Endothelial cell of umbilical vein (primary cell): ENCODE results near the gene ACTN3. TPM values are rescaled to one million over a fixed set of nuclear protein-coding genes. Genes with fewer than 3 reads are reported as not detected.

Experiments
- BruUV-seq: library from RNA; stranded (reverse); fragments of 400-500 nt; replicated peaks from 2 replicates; lab custom pipeline; 2021; lab: Mats Ljungman, UMichigan
- CTCF ChIA-PET: fragments of 300-600, 350-600 bp; sonication (Branson Sonifier 250); formaldehyde crosslinking; loops from one replicate; lab custom pipeline; 2021; ENCODE audit warnings: antibody characterized with exemption, inconsistent platforms; lab: Charles Lee
- POLR2A ChIA-PET: fragments of 300-600, 350-600 bp; sonication (Branson Sonifier 250); formaldehyde crosslinking; loops from one replicate; lab custom pipeline; 2021; ENCODE audit warnings: antibody characterized with exemption, inconsistent platforms; lab: Charles Lee
- DNase-seq: peaks from one replicate; pipeline ENCODE4 v3.0.0-alpha.2; 2011; ENCODE audit warnings: low read depth, low spot score
- FAIRE-seq: peaks from 2 replicates; lab custom pipeline; 2011; peaks lifted over from hg19 to GRCh38; lab: Jason Lieb, UNC
- H2AFZ ChIP-seq: 2 replicates; pipeline ENCODE4 v1.6.0; 2012; ENCODE audit warnings: low read depth, low read length, control low read depth, inconsistent platforms
- H3K27ac ChIP-seq: 2 replicates; pipeline ENCODE4 v1.5.1; 2011; ENCODE audit warnings: low read depth, mild to moderate bottlenecking, control low read depth, low read length, moderate library complexity; ENCODE audit not compliant: insufficient read depth
- H3K27me3 ChIP-seq, 2 experiments: 2 replicates each; pipeline versions ENCODE4 v1.6.0 to v1.6.1; 2011; ENCODE audit warnings: low read length in 2 of 2, mixed read lengths in 1 of 2; ENCODE audit not compliant: control insufficient read depth in 2 of 2, insufficient read depth in 2 of 2
- H3K36me3 ChIP-seq, 2 experiments: 2 replicates in 1 of 2; 3 replicates in 1 of 2; pipeline ENCODE4 v1.5.1; 2011; ENCODE audit warnings: low read length in 2 of 2, mild to moderate bottlenecking in 1 of 2, moderate library complexity in 1 of 2; ENCODE audit not compliant: control insufficient read depth in 2 of 2, insufficient read depth in 2 of 2; ENCODE audit errors: extremely low read depth in 1 of 2
- H3K4me1 ChIP-seq: 3 replicates; pipeline ENCODE4 v1.5.1; 2011; ENCODE audit warnings: mild to moderate bottlenecking, low read length; ENCODE audit not compliant: control insufficient read depth, insufficient read depth; ENCODE audit errors: extremely low read depth
- H3K4me2 ChIP-seq: 2 replicates; pipeline ENCODE4 v1.6.1; 2011; ENCODE audit warnings: low read length, control low read depth, mixed read lengths; ENCODE audit not compliant: insufficient read depth
- H3K4me3 ChIP-seq, 3 experiments: fragments of 200-600 bp in 1 of 3; sonication (generic), shearing (Covaris generic) in 1 of 3; replicated peaks in 1 of 3; 2 replicates each; pipeline ENCODE4 v1.5.1; 2011 to 2016; ENCODE audit warnings: control low read depth in 3 of 3, low read length in 3 of 3, mild to moderate bottlenecking in 2 of 3, inconsistent platforms in 1 of 3, low read depth in 1 of 3, moderate library complexity in 1 of 3; ENCODE audit not compliant: insufficient read depth in 1 of 3
- H3K79me2 ChIP-seq: 2 replicates; pipeline ENCODE4 v1.6.0; 2012; ENCODE audit warnings: low read length, inconsistent platforms; ENCODE audit not compliant: control insufficient read depth, insufficient read depth
- H3K9ac ChIP-seq: replicated peaks from 2 replicates; pipeline ENCODE3; 2011; ENCODE audit warnings: low read length, control low read depth; ENCODE audit not compliant: insufficient read depth; ENCODE audit errors: extremely low read depth
- H3K9me1 ChIP-seq: replicated peaks from 3 replicates; pipeline ENCODE4 v1.6.0; 2011; ENCODE audit warnings: mild to moderate bottlenecking, low read length; ENCODE audit not compliant: control insufficient read depth, insufficient read depth; ENCODE audit errors: extremely low read depth
- H3K9me3 ChIP-seq: replicated peaks from 2 replicates; pipeline ENCODE4 v1.5.1; 2012; ENCODE audit warnings: low read length, inconsistent platforms; ENCODE audit not compliant: control insufficient read depth, insufficient read depth
- H4K20me1 ChIP-seq: replicated peaks from 2 replicates; pipeline ENCODE3; 2011; ENCODE audit warnings: mild to moderate bottlenecking, low read length; ENCODE audit not compliant: control insufficient read depth, insufficient read depth; ENCODE audit errors: extremely low read depth
- CTCF ChIP-seq, 2 donors: IDR thresholded peaks; 1 replicate in 1 of 2; 2 replicates in 1 of 2; pipeline ENCODE4 v1.5.1; 2011; ENCODE audit warnings: low read length in 2 of 2, mild to moderate bottlenecking in 2 of 2, moderate library complexity in 2 of 2, control low read depth in 1 of 2, inconsistent platforms in 1 of 2, low read depth in 1 of 2; ENCODE audit not compliant: insufficient read depth in 1 of 2; ENCODE audit errors: extremely low read depth in 1 of 2
- EZH2 ChIP-seq: IDR thresholded peaks from 2 replicates; pipeline ENCODE4 v1.6.1; 2012; ENCODE audit warnings: borderline replicate concordance, low read depth, mild to moderate bottlenecking, moderate library complexity, low read length, inconsistent platforms; ENCODE audit not compliant: severe bottlenecking
- FOS ChIP-seq: IDR thresholded peaks from 2 replicates; pipeline ENCODE4 v1.6.1; 2011; ENCODE audit warnings: mild to moderate bottlenecking, low read length, moderate library complexity, borderline replicate concordance; ENCODE audit not compliant: insufficient read depth
- GATA2 ChIP-seq: IDR thresholded peaks from 2 replicates; pipeline ENCODE4 v1.7.0; 2011; ENCODE audit warnings: low read depth, mild to moderate bottlenecking, moderate library complexity, mixed read lengths, low read length; ENCODE audit not compliant: insufficient read length, insufficient read depth
- JUN ChIP-seq: IDR thresholded peaks from 2 replicates; pipeline ENCODE4 v1.6.1; 2011; ENCODE audit warnings: borderline replicate concordance, low read depth; ENCODE audit not compliant: insufficient read length, insufficient read depth
- MYC ChIP-seq: IDR thresholded peaks from one replicate; pipeline ENCODE4 v1.6.1; 2011; ENCODE audit warnings: mild to moderate bottlenecking, low read depth, low read length
- POLR2A ChIP-seq: IDR thresholded peaks from 2 replicates; pipeline ENCODE4 v1.6.1; 2012; ENCODE audit warnings: low read depth, mild to moderate bottlenecking, control low read depth, low read length
- POLR2AphosphoS5 ChIP-seq: IDR thresholded peaks from 2 replicates; pipeline ENCODE4 v1.6.1; 2012; ENCODE audit warnings: low read depth, mild to moderate bottlenecking, control low read depth, low read length, moderate library complexity; ENCODE audit not compliant: insufficient read depth
- dilution Hi-C: fragments of 300-500 bp; cut with MboI; formaldehyde crosslinking; loops from one replicate; pipeline ENCODE4 v1.15.0; 2019; ENCODE audit warnings: low sequenced_read_pairs; ENCODE audit not compliant: extremely low pct_ligation_motif_present
- intact Hi-C: fragments of 100-400 bp; cut with micrococcal nuclease; formaldehyde crosslinking; loops from one replicate; pipeline ENCODE4 v1.10.0; 2022
- polyA plus RNA-seq, 4 experiments: library from polyadenylated mRNA; depleted of rRNA in 3 of 4; stranded (reverse) in 3 of 4; unstranded in 1 of 4; fragments of >200 nt; gene quantifications; 2 replicates each; pipeline versions ENCODE4 v1.2.1 to v1.2.3, GENCODE V29; 2011 to 2012; ENCODE audit warnings: missing spikeins in 1 of 4
- total RNA-seq: library from RNA; stranded (reverse); gene quantifications from 2 replicates; pipeline ENCODE4 v1.2.3, GENCODE V29; 2021
- TF ChIP-seq, protein P1 (sequence below): IDR thresholded peaks from 2 replicates; pipeline ENCODE4 v1.6.1; 2011; ENCODE audit not compliant: insufficient read depth, insufficient read length

Gene ACTN3
- total and polyA plus RNA-seq, 2 donors (not counting 3 experiments of a cell fraction or from before 2014, with no cell fraction given), result 0.17 to 0.18 TPM

- Histone ChIP-seq H3K36me3 (no peaks in the 10 kb centered on the region), H3K4me3 (peak overlapping the region; percentile 22 to 63 (median 60)), H3K79me2 (no peaks in the 10 kb centered on the region), H3K9ac (peak overlapping the region; percentile 59), H3K4me1 (peaks cover 5% of the 10 kb centered on the region), H4K20me1 (no peaks in the 10 kb centered on the region), H3K4me2 (peak overlapping the region; percentile 65), H3K9me1 (no peaks in the 10 kb centered on the region), H3K9me3 (no peaks in the 10 kb centered on the region), H3K27ac (no peak overlapping the region), H3K27me3 (peaks cover 0 to 2% of the 10 kb centered on the region in 2 experiments), H2AFZ (peak overlapping the region; percentile 83)
- FAIRE-seq (peak; percentile 38), DNase-seq (no peak)
- POLR2A ChIA-PET, result no interaction called here
- intact Hi-C loops, result loop anchor here (1.0 to 5.0 kb wide), 4 partner anchors 23 to 84 kb away; partner anchors contain the start of genes RBM14, RBM4 and RBM4B
- TF ChIP-seq POLR2A, result no peak
- TF ChIP-seq MYC, result no peak
- no peak for TF ChIP-seq FOS
- no peak for TF ChIP-seq CTCF (IDR thresholded peaks at IDR 0.05; ENCODE audit: extremely low read depth in 1 of 2, insufficient read depth in 1 of 2, low read depth in 1 of 2, low read length in 2 of 2)
- TF ChIP-seq, protein P1, sequence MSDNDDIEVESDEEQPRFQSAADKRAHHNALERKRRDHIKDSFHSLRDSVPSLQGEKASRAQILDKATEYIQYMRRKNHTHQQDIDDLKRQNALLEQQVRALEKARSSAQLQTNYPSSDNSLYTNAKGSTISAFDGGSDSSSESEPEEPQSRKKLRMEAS, result no peak
- TF ChIP-seq GATA2, result no peak
- no peak for TF ChIP-seq EZH2
- TF ChIP-seq JUN, result no peak
- no peak for TF ChIP-seq POLR2AphosphoS5
- dilution Hi-C loops, result no loop called here
- CTCF ChIA-PET, result interaction anchor here (1.0 to 1.3 kb wide), 9 partner anchors 12 to 85 kb away, joined by 3 to 10 read pairs (median 5); partner anchors contain the start of gene CTSF
- BruUV-seq, result no TSS peak
Measured at GRCh38 chr11:66593303-66593635, 46.6 kb downstream of the ACTN3 start.
